Mammary epithelial cell (primary cell): ENCODE measurements around the gene FTSJ1.

Experiments
- CTCF ChIP-seq, 2 donors: IDR thresholded peaks in 1 of 2; conservative IDR thresholded peaks in 1 of 2; 2 replicates each; pipeline ENCODE4 v1.5.1; 2011 to 2012; ENCODE audit warnings: inconsistent platforms in 2 of 2, low read length in 2 of 2, mild to moderate bottlenecking in 2 of 2, control low read depth in 1 of 2, low read depth in 1 of 2; ENCODE audit not compliant: insufficient read depth in 1 of 2; ENCODE audit errors: extremely low read depth in 1 of 2
- EZH2 ChIP-seq: IDR thresholded peaks from 2 replicates; pipeline ENCODE4 v1.6.1; 2012; ENCODE audit warnings: low read length, inconsistent platforms, borderline replicate concordance

- TF ChIP-seq CTCF (conservative IDR thresholded peaks at IDR 0.05 in 1 of 2, IDR thresholded peaks at IDR 0.05 in 1 of 2; ENCODE audit: extremely low read depth in 1 of 2, insufficient read depth in 1 of 2, low read depth in 1 of 2, low read length in 2 of 2) (no peak), EZH2 (no peak)
These were observed 15.8 kb downstream of the FTSJ1 start for GRCh38 chrX:48491809-48492208.
